Measurements from ENCODE around the gene SLC35E2B. TPM values are rescaled to one million over a fixed set of nuclear protein-coding genes. Genes with fewer than 3 reads are reported as not detected.
"Not testable (repeated sequence)": the region's sequence is repeated elsewhere in the genome, so short reads cannot be mapped to it uniquely, and the experiment has no call there.

SLC35E2B gene
- polyA plus RNA-seq, 1 donor from 2014 or later, result 93.2 TPM

DNA sequence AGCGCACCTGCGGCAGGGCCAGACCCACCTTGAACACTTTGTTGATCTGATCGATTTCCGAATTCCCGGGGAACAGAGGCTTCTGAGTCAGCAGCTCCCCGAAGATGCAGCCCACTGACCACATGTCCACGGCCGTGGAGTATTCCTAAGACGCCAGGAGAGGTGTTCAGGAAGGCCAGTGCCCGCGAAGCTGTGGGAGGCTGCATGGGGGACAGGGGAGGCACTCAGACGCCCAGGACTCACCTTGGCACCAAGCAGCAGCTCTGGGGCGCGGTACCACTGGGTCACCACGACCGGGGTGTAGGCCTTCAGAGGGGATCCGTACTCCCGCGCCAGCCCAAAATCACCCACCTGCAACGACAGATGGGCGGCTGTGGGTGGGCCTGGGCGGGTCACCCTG lies 11.2 kb upstream of the SLC35E2B start:
- Histone ChIP-seq H3K79me2 (replicated peaks; ENCODE audit: insufficient read depth, low read length) (no peaks in the 10 kb centered on the region), H3K9me3 (ENCODE audit: low read length) (no peaks in the 10 kb centered on the region), H3K4me2 (ENCODE audit: low read length) (no peak overlapping the region), H3K36me3 (ENCODE audit: insufficient read depth, low read length) (no peaks in the 10 kb centered on the region), H2AFZ (ENCODE audit: low read depth, low read length) (no peak overlapping the region), H3K9me2 (ENCODE audit: insufficient read depth, low read length) (no peaks in the 10 kb centered on the region), H3F3A (ENCODE audit: insufficient read depth, low read length, poor library complexity, severe bottlenecking) (no peaks in the 10 kb centered on the region), H3K27ac (ENCODE audit: low read length) (no peak overlapping the region), H4K20me1 (ENCODE audit: insufficient read depth) (no peaks in the 10 kb centered on the region), H3K27me3 (ENCODE audit: insufficient read depth, low read depth, low read length) (no peaks in the 10 kb centered on the region), H3K4me3 (ENCODE audit: low read length) (no peak overlapping the region), H3K9ac (ENCODE audit: low read length) (no peak overlapping the region)
- TF ChIP-seq POLR2AphosphoS5 (IDR thresholded peaks at IDR 0.05), result no peak

GRCh38 chr1:1702506-1702905 lies 9.9 kb upstream of the SLC35E2B start:
- H3K27ac ChIP-seq (ENCODE audit: low read length); H3K4me2 ChIP-seq (ENCODE audit: low read length); H3K9ac ChIP-seq (ENCODE audit: low read length); H3K9me2 ChIP-seq (ENCODE audit: insufficient read depth, low read length); H2AFZ ChIP-seq (ENCODE audit: low read depth, low read length); H3K27me3 ChIP-seq (ENCODE audit: insufficient read depth, low read depth, low read length); H3K79me2 ChIP-seq (replicated peaks; ENCODE audit: insufficient read depth, low read length); H3K9me3 ChIP-seq (ENCODE audit: low read length); H4K20me1 ChIP-seq (ENCODE audit: insufficient read depth); H3K4me3 ChIP-seq (ENCODE audit: low read length); H3F3A ChIP-seq (ENCODE audit: insufficient read depth, low read length, poor library complexity, severe bottlenecking); H3K36me3 ChIP-seq (ENCODE audit: insufficient read depth, low read length): not testable (repeated sequence)

- not testable (repeated sequence) for H3K79me2 ChIP-seq (replicated peaks; ENCODE audit: insufficient read depth, low read length); H3K4me3 ChIP-seq (ENCODE audit: low read length); H3K4me2 ChIP-seq (ENCODE audit: low read length); H3K9me2 ChIP-seq (ENCODE audit: insufficient read depth, low read length); H3F3A ChIP-seq (ENCODE audit: insufficient read depth, low read length, poor library complexity, severe bottlenecking); H2AFZ ChIP-seq (ENCODE audit: low read depth, low read length); H4K20me1 ChIP-seq (ENCODE audit: insufficient read depth); H3K9me3 ChIP-seq (ENCODE audit: low read length); H3K27ac ChIP-seq (ENCODE audit: low read length); H3K9ac ChIP-seq (ENCODE audit: low read length); H3K36me3 ChIP-seq (ENCODE audit: insufficient read depth, low read length); H3K27me3 ChIP-seq (ENCODE audit: insufficient read depth, low read depth, low read length)
Observed at GRCh38 chr1:1700557-1700956, 8.0 kb upstream of the SLC35E2B start.

DNA sequence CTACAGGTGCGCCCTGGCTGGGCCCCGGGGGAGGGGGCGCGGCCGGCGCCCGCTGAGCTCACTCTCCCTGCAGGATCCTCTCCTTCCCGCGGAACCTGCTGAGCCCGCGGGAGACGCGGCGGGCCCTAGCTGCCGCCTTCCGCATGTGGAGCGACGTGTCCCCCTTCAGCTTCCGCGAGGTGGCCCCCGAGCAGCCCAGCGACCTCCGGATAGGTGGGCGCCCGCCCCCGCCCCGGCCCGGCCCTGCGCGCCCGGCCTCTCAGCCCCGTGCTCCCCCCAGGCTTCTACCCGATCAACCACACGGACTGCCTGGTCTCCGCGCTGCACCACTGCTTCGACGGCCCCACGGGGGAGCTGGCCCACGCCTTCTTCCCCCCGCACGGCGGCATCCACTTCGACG lies 7.5 kb upstream of the SLC35E2B start:
- H3K4me3 ChIP-seq (ENCODE audit: low read length); H3F3A ChIP-seq (ENCODE audit: insufficient read depth, low read length, poor library complexity, severe bottlenecking); H3K36me3 ChIP-seq (ENCODE audit: insufficient read depth, low read length): not testable (repeated sequence)

DNA sequence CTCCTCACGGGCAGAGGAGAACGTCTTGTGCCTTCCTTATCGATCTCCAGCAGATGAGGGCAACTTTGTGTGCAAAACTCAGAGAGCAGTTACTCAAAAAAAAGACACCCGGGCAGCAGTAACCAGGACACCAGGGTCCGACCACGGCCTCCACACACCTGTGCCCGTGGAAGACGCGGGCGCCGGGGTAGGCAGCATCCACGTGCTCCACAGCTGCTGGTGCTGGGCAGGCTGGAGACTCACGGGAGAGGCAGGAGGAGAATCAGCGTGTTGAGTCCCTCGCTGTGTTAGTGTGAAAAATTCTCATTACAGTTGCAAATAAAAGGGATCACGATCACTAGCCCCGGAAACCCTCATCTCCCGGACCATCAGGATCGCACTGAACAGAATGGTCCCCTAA lies 6.5 kb upstream of the SLC35E2B start:
- H2AFZ ChIP-seq (ENCODE audit: low read depth, low read length); H3K9ac ChIP-seq (ENCODE audit: low read length); H3K9me2 ChIP-seq (ENCODE audit: insufficient read depth, low read length); H3K79me2 ChIP-seq (replicated peaks; ENCODE audit: insufficient read depth, low read length); H3K36me3 ChIP-seq (ENCODE audit: insufficient read depth, low read length); H3K9me3 ChIP-seq (ENCODE audit: low read length); H4K20me1 ChIP-seq (ENCODE audit: insufficient read depth); H3K27me3 ChIP-seq (ENCODE audit: insufficient read depth, low read depth, low read length); H3F3A ChIP-seq (ENCODE audit: insufficient read depth, low read length, poor library complexity, severe bottlenecking); H3K27ac ChIP-seq (ENCODE audit: low read length); H3K4me3 ChIP-seq (ENCODE audit: low read length); H3K4me2 ChIP-seq (ENCODE audit: low read length): not testable (repeated sequence)

More for the DNA sequence above, 7.5 kb upstream of the SLC35E2B start:
- not testable (repeated sequence) for H3K4me2 ChIP-seq (ENCODE audit: low read length); H3K27ac ChIP-seq (ENCODE audit: low read length); H3K27me3 ChIP-seq (ENCODE audit: insufficient read depth, low read depth, low read length); H3K9me2 ChIP-seq (ENCODE audit: insufficient read depth, low read length); H3K9me3 ChIP-seq (ENCODE audit: low read length); H3K9ac ChIP-seq (ENCODE audit: low read length); H2AFZ ChIP-seq (ENCODE audit: low read depth, low read length); H3K79me2 ChIP-seq (replicated peaks; ENCODE audit: insufficient read depth, low read length); H4K20me1 ChIP-seq (ENCODE audit: insufficient read depth)

- not testable (repeated sequence) for H4K20me1 ChIP-seq (ENCODE audit: insufficient read depth); H3K27me3 ChIP-seq (ENCODE audit: insufficient read depth, low read depth, low read length); H3K9me3 ChIP-seq (ENCODE audit: low read length); H3K79me2 ChIP-seq (replicated peaks; ENCODE audit: insufficient read depth, low read length); H3K9me2 ChIP-seq (ENCODE audit: insufficient read depth, low read length); H3K9ac ChIP-seq (ENCODE audit: low read length); H3K27ac ChIP-seq (ENCODE audit: low read length); H3K4me2 ChIP-seq (ENCODE audit: low read length); H3K36me3 ChIP-seq (ENCODE audit: insufficient read depth, low read length); H3K4me3 ChIP-seq (ENCODE audit: low read length); H3F3A ChIP-seq (ENCODE audit: insufficient read depth, low read length, poor library complexity, severe bottlenecking); H2AFZ ChIP-seq (ENCODE audit: low read depth, low read length)
Observed at GRCh38 chr1:1697358-1698183, 5.0 kb upstream of the SLC35E2B start.

GRCh38 chr1:1696431-1697357 lies 4.1 kb upstream of the SLC35E2B start:
- H3K36me3 ChIP-seq (ENCODE audit: insufficient read depth, low read length); H3K9me2 ChIP-seq (ENCODE audit: insufficient read depth, low read length); H3K4me3 ChIP-seq (ENCODE audit: low read length); H3K4me2 ChIP-seq (ENCODE audit: low read length); H3F3A ChIP-seq (ENCODE audit: insufficient read depth, low read length, poor library complexity, severe bottlenecking); H3K27ac ChIP-seq (ENCODE audit: low read length); H3K9ac ChIP-seq (ENCODE audit: low read length); H4K20me1 ChIP-seq (ENCODE audit: insufficient read depth); H2AFZ ChIP-seq (ENCODE audit: low read depth, low read length); H3K9me3 ChIP-seq (ENCODE audit: low read length); H3K79me2 ChIP-seq (replicated peaks; ENCODE audit: insufficient read depth, low read length); H3K27me3 ChIP-seq (ENCODE audit: insufficient read depth, low read depth, low read length): not testable (repeated sequence)
